Activated CD4-positive, alpha-beta T cell treated with anti-CD3 and anti-CD28 coated beads, Interleukin-2, amount 50 U/mL, for 4 hours (primary cell): Measurements from ENCODE around the gene LRFN2.

Experiments
- DNase-seq, 2 experiments: peaks; one replicate each; pipeline ENCODE4 v3.0.0-alpha.2; 2020

The LRFN2 gene

GRCh38 chr6:40395698-40396076 lies 191.5 kb downstream of the LRFN2 start:
- no peak for DNase-seq

- no peak for DNase-seq
Measured at GRCh38 chr6:40395066-40395697, 192.0 kb downstream of the LRFN2 start.

GRCh38 chr6:40394381-40394780 lies 192.8 kb downstream of the LRFN2 start:
- no peak for DNase-seq

DNA sequence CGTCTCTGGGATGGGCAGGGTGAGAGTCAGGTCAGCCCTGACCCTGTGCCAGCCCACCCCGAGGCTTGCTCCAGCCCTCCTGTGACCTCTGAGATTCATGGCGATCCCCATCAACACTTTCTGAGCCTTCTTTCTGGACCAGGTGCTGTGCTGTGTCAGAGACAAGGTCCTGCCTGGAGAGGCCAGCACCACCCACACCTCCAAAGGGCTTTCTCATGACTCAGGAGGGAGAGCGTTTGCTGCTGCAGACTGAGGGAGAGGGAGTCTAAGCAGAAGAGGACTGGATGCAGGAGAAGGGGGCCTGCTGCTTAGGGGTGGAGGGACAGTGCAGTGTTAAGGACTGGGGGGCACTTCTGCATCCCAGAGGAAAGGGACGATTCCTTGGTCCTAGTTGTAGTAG lies 193.5 kb downstream of the LRFN2 start:
- DNase-seq, result no peak

GRCh38 chr6:40392589-40392988 lies 194.6 kb downstream of the LRFN2 start:
- no peak for DNase-seq

DNA sequence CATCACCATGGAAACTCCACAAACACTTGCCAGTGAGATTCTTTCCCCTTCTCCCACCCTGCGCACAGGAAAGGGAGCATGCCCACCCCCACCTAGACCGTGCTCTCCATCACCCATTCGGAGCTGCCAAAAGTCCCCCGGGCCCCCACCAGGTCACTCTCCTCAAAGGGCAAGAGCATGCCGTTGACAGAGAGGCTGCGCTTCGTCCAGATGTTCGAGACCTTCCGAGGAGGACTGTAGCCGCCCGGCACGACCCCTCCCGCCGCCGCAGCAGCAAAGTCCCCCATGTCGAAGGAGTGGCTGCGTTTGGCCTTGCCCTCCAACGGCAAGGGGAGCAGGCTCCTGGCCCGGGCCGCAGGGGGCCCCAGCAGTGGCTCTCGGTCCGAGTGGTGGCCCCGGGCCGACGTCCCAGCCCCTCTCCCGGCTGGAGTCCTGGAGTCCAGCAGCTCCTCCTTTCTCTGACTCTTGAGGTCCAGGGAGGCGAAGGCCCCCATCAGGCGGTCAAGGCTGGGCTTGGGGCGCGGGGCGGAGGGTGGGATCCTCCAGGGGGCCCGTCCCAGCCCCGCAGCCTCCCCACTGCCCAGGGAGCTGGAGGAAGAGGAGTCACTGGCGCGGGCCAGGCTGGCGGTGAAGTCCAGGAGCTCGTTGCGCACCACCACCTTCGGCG lies 195.2 kb downstream of the LRFN2 start:
- no peak for DNase-seq

DNA sequence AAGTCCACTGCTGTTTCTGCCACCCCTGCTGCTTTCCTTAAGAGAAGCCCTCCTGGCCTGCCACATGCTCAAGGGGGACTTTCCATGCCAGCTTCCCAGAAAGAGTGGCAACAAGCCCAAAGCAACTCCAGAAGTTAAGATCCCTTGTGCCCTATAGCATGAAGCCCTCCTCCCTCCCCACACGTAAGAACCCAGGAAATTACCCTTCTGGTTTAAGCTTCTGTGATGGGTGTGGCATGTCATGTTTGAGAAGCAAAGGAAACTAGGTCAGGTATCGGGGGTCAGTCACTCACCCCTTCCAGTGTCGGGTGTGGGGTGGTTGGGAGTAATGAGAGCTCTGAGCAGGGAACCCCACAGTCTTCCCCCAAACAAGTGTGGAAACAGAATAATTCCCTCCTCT lies 196.1 kb downstream of the LRFN2 start:
- no peak for DNase-seq

DNA sequence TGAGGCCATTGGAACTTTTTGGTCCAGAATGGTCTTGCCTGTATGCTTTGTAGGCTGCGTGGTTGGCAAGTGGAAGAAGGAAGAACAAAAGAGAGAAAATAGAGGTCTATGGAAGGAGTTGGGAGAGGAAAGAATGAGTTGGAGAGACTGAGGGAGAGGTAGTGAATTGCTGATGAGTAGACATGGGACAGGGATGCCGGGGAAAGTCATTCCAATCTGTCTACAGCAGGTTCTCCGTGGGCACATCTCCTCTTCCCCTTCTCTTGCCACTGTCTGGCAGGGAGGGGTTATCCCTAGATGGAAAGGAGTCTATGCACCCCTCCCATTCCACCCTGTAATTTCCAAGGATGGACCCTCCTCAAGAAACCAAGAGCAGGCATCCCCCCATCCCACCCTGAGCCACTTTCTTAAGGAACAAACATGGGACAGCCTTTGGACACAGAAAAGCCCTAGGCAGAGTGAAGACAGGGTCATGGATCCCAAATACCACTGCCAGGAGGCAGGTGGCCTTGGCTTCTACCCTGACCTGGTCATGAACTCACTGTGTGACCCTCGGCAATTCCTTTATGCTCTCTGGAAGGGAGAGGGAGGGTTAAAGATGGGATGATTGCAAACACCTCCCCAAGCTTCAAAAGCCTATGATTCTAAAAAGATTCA lies 196.9 kb downstream of the LRFN2 start:
- DNase-seq, result no peak

DNA sequence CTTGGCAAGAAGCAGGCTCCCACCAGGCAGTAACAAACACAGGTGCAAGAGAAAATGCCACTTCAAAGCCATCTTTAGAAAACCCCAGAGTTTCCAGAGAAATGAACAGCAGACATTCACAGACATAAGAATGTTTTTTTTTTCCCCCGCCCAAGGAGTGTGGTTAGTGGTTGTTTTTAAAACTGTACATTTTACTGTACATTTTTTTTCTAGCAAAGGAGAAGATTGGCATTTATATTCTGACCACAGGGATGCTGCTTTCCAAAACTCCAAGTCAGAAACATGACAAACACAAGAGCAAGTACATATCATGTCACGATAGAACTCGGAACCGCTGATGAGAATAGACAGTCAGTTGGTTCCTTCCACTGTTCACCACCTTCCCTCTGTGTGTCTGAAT lies 197.9 kb downstream of the LRFN2 start:
- no peak for DNase-seq

GRCh38 chr6:40387871-40388264 lies 199.3 kb downstream of the LRFN2 start:
- no peak for DNase-seq

DNA sequence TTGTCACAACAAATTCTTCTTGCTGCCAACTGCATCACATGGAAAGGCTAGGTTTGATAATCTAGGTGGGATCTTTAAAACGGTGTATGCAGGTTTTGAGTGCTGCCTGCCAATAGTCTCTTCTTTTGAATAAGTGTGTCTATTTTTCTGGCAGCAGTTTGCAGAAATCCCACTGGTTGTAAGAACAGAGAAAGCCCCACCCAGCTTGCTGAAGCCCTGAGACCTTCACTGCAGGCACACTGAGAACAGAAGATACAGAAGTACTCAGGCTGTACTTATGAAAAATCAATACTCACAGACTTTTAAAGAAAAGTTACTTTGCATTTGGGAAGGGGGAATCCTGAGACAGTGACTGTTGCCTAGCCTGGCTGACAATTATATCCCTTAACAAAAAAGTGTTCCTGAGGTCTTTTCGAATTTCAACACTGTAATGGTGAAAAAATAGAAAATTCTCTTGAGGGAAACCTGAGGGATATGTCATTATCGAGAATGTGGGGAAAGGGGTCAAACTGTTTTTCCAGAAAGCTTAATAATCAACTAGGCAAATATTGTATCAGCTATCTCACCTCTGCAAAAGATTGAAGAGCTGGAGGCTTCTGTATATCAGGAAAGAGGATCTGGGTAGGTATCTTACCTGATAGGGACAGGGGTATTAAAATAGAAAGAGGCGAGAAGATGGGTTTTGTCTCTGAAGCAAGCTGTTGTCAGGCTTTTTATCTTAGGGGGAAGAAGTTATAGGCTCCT lies 199.9 kb downstream of the LRFN2 start:
- DNase-seq, result no peak

GRCh38 chr6:40386200-40386599 lies 201.0 kb downstream of the LRFN2 start:
- DNase-seq, result no peak

- no peak for DNase-seq
Measured at GRCh38 chr6:40383348-40384115, 203.6 kb downstream of the LRFN2 start.

DNA sequence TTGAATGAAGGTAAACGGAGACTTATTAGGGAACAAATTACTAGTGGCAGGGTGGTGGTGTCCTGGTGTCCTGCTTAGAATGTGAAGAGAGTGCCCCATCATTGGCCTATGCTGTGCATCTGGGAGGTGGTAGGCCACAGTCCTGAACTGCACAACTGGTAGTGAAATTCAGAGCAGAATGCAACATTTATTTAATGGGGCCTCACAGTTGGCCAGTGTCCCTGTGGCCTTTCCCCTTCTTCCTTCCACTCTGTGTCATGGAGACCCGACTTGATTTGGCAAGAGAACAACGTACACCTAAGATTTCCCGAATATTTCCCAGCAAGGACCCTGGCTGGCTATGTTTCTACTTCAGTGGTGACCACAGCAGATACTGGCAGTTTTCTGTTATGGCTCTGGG lies 206.9 kb downstream of the LRFN2 start:
- no peak for DNase-seq

- no peak for DNase-seq
Measured at GRCh38 chr6:40379811-40380210, 207.4 kb downstream of the LRFN2 start.

DNA sequence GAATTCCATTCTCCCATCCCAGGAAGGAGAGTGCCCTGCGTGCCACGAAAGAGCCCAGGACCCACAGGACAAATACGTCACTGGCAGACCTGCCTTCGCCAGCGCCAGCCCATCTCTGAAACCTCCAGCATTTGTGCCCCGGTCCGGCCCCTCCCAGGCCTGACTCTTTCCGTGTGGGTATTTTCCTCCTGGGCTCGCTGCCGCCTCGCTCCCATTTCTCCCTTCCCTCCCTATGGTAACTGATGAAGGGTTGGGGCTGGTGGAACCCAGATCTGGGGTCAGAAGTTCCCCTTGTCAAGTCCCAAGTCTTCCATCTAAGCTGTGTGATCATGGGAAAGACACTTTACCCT lies 208.5 kb downstream of the LRFN2 start:
- no peak for DNase-seq

DNA sequence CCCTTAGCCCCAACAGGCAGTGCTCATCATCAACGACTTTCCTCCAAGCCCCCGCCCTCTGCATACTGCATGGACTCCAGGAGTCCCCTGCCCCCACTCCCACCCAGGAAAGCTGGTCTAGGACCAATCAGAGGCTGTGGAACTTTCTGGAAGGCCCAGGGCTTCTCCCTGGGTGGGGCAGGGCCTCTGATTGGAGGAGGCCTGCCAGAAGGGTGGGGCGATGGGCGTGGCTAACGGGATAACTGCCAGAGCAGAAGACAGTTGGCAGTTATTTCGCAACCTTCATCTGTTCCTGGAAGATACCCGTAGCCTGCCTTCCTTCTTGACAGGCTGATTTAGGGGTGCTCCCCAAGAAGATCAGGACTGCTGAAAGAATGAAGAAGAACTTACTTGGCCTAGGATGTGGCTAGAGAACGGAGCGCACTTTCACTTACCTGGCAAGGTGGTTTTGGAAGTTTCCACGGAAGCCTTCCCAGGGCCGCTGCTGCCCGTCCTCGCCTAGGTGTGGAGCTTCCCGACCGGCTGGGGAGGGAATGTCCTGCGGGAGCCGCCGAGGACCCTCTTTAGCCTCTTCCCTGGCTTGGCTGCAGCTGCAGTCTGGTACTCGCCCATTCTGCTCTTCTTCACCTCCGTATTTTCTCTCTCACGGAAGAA lies 209.0 kb downstream of the LRFN2 start:
- no peak for DNase-seq

DNA sequence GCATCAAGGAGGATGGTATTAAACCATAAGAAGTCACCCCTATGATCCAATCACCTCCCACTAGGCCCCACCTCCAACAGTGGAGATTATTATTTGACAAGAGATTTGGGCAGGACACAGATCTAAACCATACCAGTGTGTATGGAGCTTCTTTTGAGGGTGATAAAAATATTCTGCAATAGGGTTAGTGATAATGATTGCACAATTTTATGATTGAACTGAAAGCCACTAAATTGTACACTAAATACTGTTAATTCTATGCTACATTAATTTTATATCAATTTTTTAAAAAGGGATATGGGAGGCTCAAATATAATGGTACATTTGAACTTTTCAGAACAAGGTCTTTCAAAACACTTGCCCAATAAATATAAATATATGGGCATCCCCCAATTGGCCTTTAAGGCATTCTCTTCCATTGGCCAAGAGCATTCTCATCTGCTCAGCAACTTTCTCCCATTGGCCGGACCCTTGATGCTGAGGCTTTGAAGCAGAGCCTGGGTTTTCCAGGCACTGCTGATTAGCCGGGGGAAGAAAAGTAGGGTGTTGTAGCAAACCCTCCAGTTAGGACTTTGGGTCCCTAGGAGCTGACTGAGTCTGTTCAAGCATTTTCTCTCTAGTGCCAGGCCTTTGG lies 209.9 kb downstream of the LRFN2 start:
- DNase-seq, result no peak

DNA sequence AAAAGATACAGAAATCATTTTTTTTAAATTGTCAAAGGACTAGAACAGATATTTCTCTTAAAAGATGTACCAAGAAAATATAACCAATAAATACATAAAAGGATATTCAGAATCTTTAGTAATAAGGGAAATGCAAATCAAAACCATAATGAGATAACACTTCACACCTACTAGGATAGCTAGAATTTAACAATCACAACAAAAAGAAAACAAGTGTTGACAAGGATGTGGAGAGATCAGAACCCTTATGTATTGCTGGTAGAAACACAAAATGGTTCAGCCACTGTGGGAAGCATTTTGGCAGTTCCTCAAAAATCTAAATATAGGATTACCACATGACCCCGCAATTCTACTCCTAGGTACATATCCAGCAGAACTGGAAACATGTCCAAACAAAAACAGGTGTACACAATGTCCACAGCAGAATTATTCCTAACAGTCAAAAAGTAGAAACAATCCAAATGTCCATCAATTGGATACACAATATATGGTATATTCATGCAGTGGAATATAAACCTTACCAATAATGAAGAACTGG lies 211.0 kb downstream of the LRFN2 start:
- DNase-seq, result no peak

- no peak for DNase-seq
Measured at GRCh38 chr6:40373267-40373666, 213.9 kb downstream of the LRFN2 start.

DNA sequence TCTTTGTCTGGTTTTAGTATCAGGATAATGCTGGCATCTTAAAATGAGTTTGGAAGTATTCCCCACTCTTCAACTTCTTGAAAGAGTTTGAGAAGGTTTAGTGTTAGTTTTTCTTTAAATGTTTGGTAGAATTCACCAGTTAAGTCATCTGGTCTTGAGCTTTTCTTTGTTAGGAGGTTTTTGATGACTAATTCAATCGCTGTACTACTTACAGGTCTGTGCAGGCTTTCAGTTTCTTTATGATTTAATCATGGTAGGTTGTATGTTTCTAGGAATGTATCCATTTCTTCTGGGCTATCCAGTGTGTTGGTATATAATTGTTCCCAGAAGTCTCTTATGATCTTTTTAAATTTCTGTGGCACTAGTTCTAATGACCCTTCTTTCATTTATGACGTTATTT lies 215.5 kb downstream of the LRFN2 start:
- no peak for DNase-seq

DNA sequence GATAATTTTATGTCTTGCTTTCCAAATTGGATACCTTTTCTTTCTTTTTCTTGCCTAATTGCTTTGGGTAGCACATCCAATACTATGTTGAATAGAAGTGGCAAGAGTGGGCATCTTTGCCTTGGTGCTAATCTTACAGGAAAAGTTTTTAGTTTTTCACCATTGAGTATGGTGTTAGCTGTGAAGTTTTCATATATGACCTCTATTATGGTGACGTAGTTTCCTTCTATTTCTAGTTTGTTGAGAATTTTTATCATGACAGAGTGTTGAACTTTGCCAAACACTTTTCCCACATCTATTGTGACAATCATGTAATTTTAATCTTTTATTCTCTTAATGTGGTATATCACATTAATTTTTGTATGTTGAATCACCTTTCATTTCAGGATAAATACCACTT lies 216.1 kb downstream of the LRFN2 start:
- DNase-seq, result no peak
